ENCODE results near the gene FOXK2.

- no peak for TF ChIP-seq CTCF (IDR thresholded peaks at IDR 0.05)
- TF ChIP-seq POLR2A (IDR thresholded peaks at IDR 0.05), result no peak
Measured at GRCh38 chr17:82544431-82545070, 25.0 kb downstream of the FOXK2 start.

Data from uterus (tissue), 2 donors.